Activated CD8-positive, alpha-beta T cell treated with anti-CD3 and anti-CD28 coated beads, Interleukin-2, amount 10 ng/mL, durations not matched to agents 7 days and 5 days (primary cell): ENCODE measurements around the gene EHBP1L1. TPM values are rescaled to one million over a fixed set of nuclear protein-coding genes. Genes with fewer than 3 reads are reported as not detected.

Experiments used
- ATAC-seq: fragments of 150-1000 bp; cut with Tn5 transposase; one replicate; pipeline ENCODE4 v1.10.0; 2021; ENCODE audit warnings: moderate library complexity
- CTCF ChIA-PET: fragments of 350-600 bp; sonication (Branson Sonifier 250); formaldehyde crosslinking; loops from one replicate; lab custom pipeline; 2021; ENCODE audit warnings: antibody characterized with exemption; lab: Charles Lee
- POLR2A ChIA-PET: fragments of 350-600 bp; sonication (Branson Sonifier 250); formaldehyde crosslinking; loops from one replicate; lab custom pipeline; 2021; ENCODE audit warnings: antibody characterized with exemption; lab: Charles Lee
- DNase-seq: peaks from one replicate; pipeline ENCODE4 v3.0.0-alpha.2; 2020
- H3K27ac Mint-ChIP-seq: one replicate; pipeline ENCODE4 v1.8.0; 2021; ENCODE audit warnings: mild to moderate bottlenecking, mixed read lengths
- H3K27me3 Mint-ChIP-seq: one replicate; pipeline ENCODE4 v1.8.0; 2021; ENCODE audit warnings: low read depth, mixed read lengths
- H3K36me3 Mint-ChIP-seq: one replicate; pipeline ENCODE4 v1.8.0; 2021; ENCODE audit warnings: low read depth, mixed read lengths
- H3K4me1 Mint-ChIP-seq: one replicate; pipeline ENCODE4 v1.8.0; 2021; ENCODE audit warnings: low read depth, mixed read lengths
- H3K4me3 Mint-ChIP-seq: one replicate; pipeline ENCODE4 v1.8.0; 2021; ENCODE audit warnings: mild to moderate bottlenecking, mixed read lengths
- H3K9me3 Mint-ChIP-seq: one replicate; pipeline ENCODE4 v1.8.0; 2022; ENCODE audit warnings: mixed read lengths; ENCODE audit not compliant: insufficient read depth
- total RNA-seq, 2 experiments: library from RNA; stranded (reverse); gene quantifications; one replicate each; pipeline ENCODE4 v1.2.3, GENCODE V29; 2021

Gene EHBP1L1
- 10 to 100 TPM; 94.4 to 95.3 TPM for total RNA-seq

GRCh38 chr11:65575568-65576231 is at the start of gene EHBP1L1:
TSS of gene EHBP1L1 (plus strand) at chr11:65576053. CDS start at chr11:65576303, 250 bp downstream.
- Mint-ChIP-seq H3K36me3 (peaks cover 43% of the 10 kb centered on the region), H3K4me1 (peaks cover 62% of the 10 kb centered on the region), H3K27me3 (no peaks in the 10 kb centered on the region), H3K4me3 (peak within 1 kb of the TSS; percentile 91), H3K27ac (peak within 1 kb of the TSS; percentile 89), H3K9me3 (no peaks in the 10 kb centered on the region)
- ATAC-seq (peak; percentile 31), DNase-seq (peak; percentile 79)
- CTCF ChIA-PET, result interaction anchor here (0.8 to 5.2 kb wide), 8 partner anchors 12 to 313 kb away, joined by 3 to 88 read pairs (median 6); partner anchors contain the start of genes KCNK7 and PCNX3
- POLR2A ChIA-PET, result interaction anchor here (0.7 to 2.1 kb wide), 11 partner anchors 10 to 458 kb away, joined by 3 to 9 read pairs (median 4); partner anchors contain the start of genes DPF2 and ZNHIT2

DNA sequence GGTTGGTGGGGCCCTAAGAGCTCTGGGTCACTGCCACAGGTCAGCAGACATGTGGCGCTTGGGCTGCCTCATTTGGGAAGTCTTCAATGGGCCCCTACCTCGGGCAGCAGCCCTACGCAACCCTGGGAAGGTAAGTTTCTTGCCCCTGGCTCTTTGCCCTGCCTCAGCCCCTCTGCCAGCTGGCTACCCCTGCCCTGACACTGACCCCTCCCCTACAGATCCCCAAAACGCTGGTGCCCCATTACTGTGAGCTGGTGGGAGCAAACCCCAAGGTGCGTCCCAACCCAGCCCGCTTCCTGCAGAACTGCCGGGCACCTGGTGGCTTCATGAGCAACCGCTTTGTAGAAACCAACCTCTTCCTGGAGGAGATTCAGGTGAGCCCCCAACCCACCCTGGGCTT is 49.1 kb upstream of the EHBP1L1 start:
- CTCF ChIA-PET, result interaction anchor here (0.6 to 5.9 kb wide), 5 partner anchors 14 to 89 kb away, joined by 3 to 41 read pairs (median 3); partner anchors contain the start of gene PCNX3
- H3K27ac Mint-ChIP-seq, result no peak overlapping the region
- no peaks in the 10 kb centered on the region for H3K9me3 Mint-ChIP-seq

GRCh38 chr11:65528819-65529350 is 47.0 kb upstream of the EHBP1L1 start:
- POLR2A ChIA-PET, result interaction anchor here (0.6 to 1.5 kb wide), 4 partner anchors 8 to 30 kb away, joined by 3 to 6 read pairs (median 4); partner anchors contain the start of genes LTBP3 and MALAT1
- no peak for ATAC-seq
- peaks cover 45% of the 10 kb centered on the region for H3K36me3 Mint-ChIP-seq

More for the DNA sequence above, 49.1 kb upstream of the EHBP1L1 start:
- DNase-seq (no peak), ATAC-seq (no peak)
- Mint-ChIP-seq H3K27me3 (no peaks in the 10 kb centered on the region), H3K4me3 (peak overlapping the region; percentile 83), H3K4me1 (peaks cover 70% of the 10 kb centered on the region), H3K36me3 (peaks cover 37% of the 10 kb centered on the region)
- POLR2A ChIA-PET, result interaction anchor here (0.6 to 2.8 kb wide), 3 partner anchors 10 to 162 kb away, joined by 4 to 25 read pairs (median 12); no protein-coding TSS in a partner anchor

DNA sequence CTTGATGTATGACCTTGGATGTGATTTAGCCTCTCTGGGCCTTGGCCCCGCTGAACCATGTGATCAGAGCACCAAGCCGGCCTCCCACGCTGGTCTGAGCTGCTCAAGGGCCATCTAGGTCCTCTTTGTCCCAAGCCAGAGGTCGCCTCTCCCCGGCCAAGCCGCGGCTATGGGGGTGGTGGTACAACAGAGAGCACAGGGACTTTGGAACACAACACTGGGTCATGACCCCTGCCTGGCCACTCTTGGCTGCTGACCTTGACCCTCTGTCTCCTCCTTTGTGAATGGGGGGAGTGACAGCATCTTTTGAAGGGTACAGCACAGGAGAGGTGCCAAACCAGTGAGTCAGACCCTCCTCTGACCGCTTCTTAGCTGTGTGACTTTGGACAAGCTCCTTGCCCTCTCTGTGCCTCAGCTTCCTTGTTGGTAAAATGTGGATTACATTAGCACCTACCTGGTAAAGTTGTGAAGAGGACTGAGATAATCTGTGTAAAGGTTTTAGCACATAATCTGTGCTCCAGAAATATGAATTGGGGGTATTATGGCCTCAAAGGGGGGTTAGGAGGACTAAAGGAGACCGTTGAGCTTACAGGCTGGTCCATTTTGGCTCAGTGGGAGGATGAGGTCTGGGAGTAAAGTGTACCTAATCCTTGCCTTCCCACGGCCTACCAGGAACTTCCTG is 46.2 kb upstream of the EHBP1L1 start:
- ATAC-seq (no peak), DNase-seq (no peak)
- Mint-ChIP-seq H3K4me3 (no peak overlapping the region), H3K36me3 (peaks cover 44% of the 10 kb centered on the region), H3K4me1 (peaks cover 46% of the 10 kb centered on the region), H3K27me3 (no peaks in the 10 kb centered on the region), H3K9me3 (no peaks in the 10 kb centered on the region), H3K27ac (peak overlapping the region; percentile 84)
- ChIA-PET POLR2A (interaction anchor here (0.6 to 1.5 kb wide), 7 partner anchors 11 to 109 kb away, joined by 3 to 7 read pairs (median 6); partner anchors contain the start of genes LTBP3 and MALAT1), CTCF (interaction anchor here (1.0 to 5.9 kb wide), 6 partner anchors 11 to 102 kb away, joined by 3 to 41 read pairs (median 4); partner anchors contain the start of gene ZNRD2)

More at GRCh38 chr11:65528819-65529350, 47.0 kb upstream of the EHBP1L1 start:
- no peaks in the 10 kb centered on the region for H3K9me3 Mint-ChIP-seq
- H3K27ac Mint-ChIP-seq, result peak overlapping the region; percentile 77
- H3K4me1 Mint-ChIP-seq, result peaks cover 51% of the 10 kb centered on the region
- no peak for DNase-seq
- no peak overlapping the region for H3K4me3 Mint-ChIP-seq
- no peaks in the 10 kb centered on the region for H3K27me3 Mint-ChIP-seq
- CTCF ChIA-PET, result interaction anchor here (1.2 to 5.9 kb wide), 5 partner anchors 12 to 102 kb away, joined by 3 to 41 read pairs (median 4); partner anchors contain the start of gene ZNRD2

DNA sequence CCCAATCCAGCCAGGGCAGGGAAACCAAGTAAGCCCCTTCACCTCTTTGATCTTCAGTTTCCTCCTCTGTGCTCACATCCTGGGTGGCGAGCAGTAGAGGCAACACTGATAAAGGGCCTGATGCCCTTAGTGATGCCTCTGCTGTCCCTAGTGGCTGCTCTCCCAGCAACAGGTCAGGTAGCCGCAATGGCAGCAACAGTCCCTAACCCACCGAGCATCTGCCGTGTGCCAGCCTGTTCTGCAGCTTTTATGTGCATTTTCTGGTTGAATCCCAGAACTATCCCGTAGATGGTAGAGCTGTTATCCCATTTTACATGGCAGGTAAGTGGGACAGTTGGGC is 45.7 kb upstream of the EHBP1L1 start:
- Mint-ChIP-seq H3K4me1 (peaks cover 46% of the 10 kb centered on the region), H3K36me3 (peaks cover 47% of the 10 kb centered on the region), H3K9me3 (no peaks in the 10 kb centered on the region), H3K27ac (peak overlapping the region; percentile 84), H3K4me3 (no peak overlapping the region), H3K27me3 (no peaks in the 10 kb centered on the region)
- DNase-seq (peak; percentile 70), ATAC-seq (peak; percentile 83)
- CTCF ChIA-PET, result interaction anchor here (1.0 to 5.9 kb wide), 6 partner anchors 11 to 113 kb away, joined by 3 to 41 read pairs (median 4); partner anchors contain the start of gene ZNRD2
- POLR2A ChIA-PET, result interaction anchor here (0.9 to 1.5 kb wide), 7 partner anchors 10 to 109 kb away, joined by 3 to 7 read pairs (median 6); partner anchors contain the start of gene MALAT1

DNA sequence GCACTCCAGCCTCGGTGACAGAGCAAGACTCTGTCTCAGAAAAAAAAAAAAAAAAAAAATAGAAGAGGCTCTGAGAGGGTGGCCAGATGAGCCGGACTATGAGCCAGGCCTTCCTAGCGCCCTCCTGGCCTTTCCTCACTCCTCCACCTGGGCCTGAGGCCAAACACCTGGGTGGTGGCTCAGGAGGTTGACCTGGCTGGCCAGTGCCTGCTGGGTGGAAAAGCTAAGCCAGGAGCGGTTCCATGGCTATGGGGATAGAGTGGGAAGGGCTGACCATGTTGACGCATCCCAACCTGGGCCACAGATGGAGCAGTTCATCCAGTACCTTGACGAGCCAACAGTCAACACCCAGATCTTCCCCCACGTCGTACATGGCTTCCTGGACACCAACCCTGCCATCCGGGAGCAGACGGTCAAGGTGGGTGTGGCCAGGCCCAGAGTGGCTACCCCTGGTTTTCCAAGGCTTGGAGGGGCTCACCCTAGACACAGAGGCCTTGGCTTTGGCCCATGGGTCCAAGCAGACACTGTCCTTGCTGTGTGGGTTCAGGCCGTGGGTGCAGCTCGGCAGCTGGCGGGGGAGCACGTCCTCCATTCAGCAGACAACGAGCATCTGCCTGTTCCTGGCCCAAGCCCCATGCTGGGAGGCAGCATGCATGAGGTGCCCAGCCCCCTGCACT is 43.3 kb upstream of the EHBP1L1 start:
- POLR2A ChIA-PET, result no interaction called here

DNA sequence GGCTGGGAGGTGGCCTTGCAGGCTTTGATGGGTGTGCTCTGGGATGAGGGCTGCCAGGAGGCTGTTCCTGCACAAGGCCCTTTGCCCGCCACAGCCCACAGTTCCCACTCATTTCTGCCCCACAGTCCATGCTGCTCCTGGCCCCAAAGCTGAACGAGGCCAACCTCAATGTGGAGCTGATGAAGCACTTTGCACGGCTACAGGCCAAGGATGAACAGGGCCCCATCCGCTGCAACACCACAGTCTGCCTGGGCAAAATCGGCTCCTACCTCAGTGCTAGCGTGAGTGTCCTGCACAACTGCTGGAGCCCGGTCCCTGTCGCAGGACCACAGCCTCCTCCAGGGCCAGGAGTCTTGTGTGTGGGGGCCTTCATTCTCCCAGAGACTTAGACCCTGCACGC is 40.8 kb upstream of the EHBP1L1 start:
- no peak overlapping the region for H3K27ac Mint-ChIP-seq

More for the DNA sequence above, 43.3 kb upstream of the EHBP1L1 start:
- CTCF ChIA-PET, result interaction anchor here (1.7 kb wide), 1 partner anchor 56 kb away, joined by 4 read pairs; no protein-coding TSS in a partner anchor
- H3K4me3 Mint-ChIP-seq, result no peak overlapping the region
- DNase-seq (no peak), ATAC-seq (no peak)
- H3K9me3 Mint-ChIP-seq, result no peaks in the 10 kb centered on the region
- peaks cover 44% of the 10 kb centered on the region for H3K36me3 Mint-ChIP-seq
- H3K27ac Mint-ChIP-seq, result no peak overlapping the region
- no peaks in the 10 kb centered on the region for H3K27me3 Mint-ChIP-seq
- H3K4me1 Mint-ChIP-seq, result peaks cover 28% of the 10 kb centered on the region

DNA sequence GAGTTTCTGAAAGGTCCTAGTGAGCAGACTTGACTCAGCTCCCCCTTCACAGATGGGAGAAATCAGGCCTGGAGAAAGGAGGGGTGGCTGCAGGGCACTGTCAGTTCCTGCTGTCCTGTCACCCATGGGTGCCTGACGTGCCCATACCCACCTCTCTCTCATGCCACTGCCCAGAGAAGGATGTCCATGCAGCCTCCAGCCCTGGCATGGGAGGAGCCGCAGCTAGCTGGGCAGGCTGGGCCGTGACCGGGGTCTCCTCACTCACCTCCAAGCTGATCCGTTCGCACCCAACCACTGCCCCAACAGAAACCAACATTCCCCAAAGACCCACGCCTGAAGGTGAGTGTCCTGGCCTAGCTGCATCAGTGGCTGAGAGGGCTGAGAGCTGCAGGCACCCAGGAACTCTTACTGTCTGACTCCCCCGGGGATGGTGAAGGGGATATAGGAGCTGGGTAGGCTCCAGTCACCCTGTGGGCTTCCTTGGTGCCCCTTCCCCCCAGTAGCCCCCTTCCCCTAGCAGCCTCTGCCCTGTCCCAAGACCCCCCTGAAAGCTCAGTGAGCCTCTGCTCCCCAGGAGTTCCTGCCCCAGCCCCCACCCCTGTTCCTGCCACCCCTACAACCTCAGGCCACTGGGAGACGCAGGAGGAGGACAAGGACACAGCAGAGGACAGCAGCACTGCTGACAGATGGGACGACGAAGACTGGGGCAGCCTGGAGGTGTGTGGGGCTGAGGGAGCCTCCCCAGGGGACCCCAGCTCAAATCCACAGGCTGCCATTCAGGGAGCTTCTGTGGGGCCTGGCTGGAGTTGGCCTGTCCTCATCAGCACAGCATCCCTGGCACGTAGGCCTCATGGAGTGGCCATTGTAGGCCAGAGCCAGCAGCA is 39.2 kb upstream of the EHBP1L1 start:
- peaks cover 12% of the 10 kb centered on the region for H3K4me1 Mint-ChIP-seq
- no peak overlapping the region for H3K27ac Mint-ChIP-seq
- CTCF ChIA-PET, result interaction anchor here (0.6 to 1.4 kb wide), 3 partner anchors 15 to 52 kb away, joined by 3 to 4 read pairs (median 3); no protein-coding TSS in a partner anchor
- H3K27me3 Mint-ChIP-seq, result no peaks in the 10 kb centered on the region
- H3K4me3 Mint-ChIP-seq, result no peak overlapping the region
- H3K9me3 Mint-ChIP-seq, result no peaks in the 10 kb centered on the region
- H3K36me3 Mint-ChIP-seq, result peaks cover 25% of the 10 kb centered on the region
- ATAC-seq, result no peak
- POLR2A ChIA-PET, result interaction anchor here (0.5 to 3.2 kb wide), 4 partner anchors 8 to 36 kb away, joined by 3 to 12 read pairs (median 4); partner anchors contain the start of genes FAM89B and SCYL1
- DNase-seq, result no peak

More for the DNA sequence above, 40.8 kb upstream of the EHBP1L1 start:
- POLR2A ChIA-PET, result no interaction called here
- CTCF ChIA-PET, result interaction anchor here (1.0 kb wide), 1 partner anchor 53 kb away, joined by 3 read pairs; no protein-coding TSS in a partner anchor
- Mint-ChIP-seq H3K4me1 (peaks cover 10% of the 10 kb centered on the region), H3K27me3 (no peaks in the 10 kb centered on the region), H3K4me3 (no peak overlapping the region), H3K36me3 (peaks cover 39% of the 10 kb centered on the region), H3K9me3 (no peaks in the 10 kb centered on the region)
- DNase-seq, result no peak
- ATAC-seq, result no peak

DNA sequence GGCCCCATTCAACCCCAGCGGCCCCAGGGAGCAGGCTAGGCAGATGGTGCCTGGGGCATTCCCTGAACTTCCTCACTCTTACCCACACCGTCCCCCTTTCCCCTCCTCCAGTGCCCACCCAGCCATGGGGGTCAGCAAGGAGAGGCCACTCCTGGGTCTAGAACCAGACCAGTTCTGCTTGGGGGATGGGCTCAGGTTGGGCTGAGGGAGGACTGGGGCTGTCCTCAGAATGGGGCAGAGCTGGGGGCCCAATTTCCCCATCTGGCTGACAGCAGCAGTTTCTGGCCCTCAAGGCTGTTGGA is 38.6 kb upstream of the EHBP1L1 start:
- no peaks in the 10 kb centered on the region for H3K27me3 Mint-ChIP-seq
- ChIA-PET POLR2A (interaction anchor here (0.5 to 3.2 kb wide), 3 partner anchors 12 to 158 kb away, joined by 3 to 12 read pairs (median 4); partner anchors contain the start of genes FAM89B and SCYL1), CTCF (interaction anchor here (0.6 to 1.4 kb wide), 4 partner anchors 15 to 57 kb away, joined by 3 to 4 read pairs (median 3); no protein-coding TSS in a partner anchor)
- no peak for ATAC-seq
- peaks cover 22% of the 10 kb centered on the region for H3K36me3 Mint-ChIP-seq
- no peaks in the 10 kb centered on the region for H3K9me3 Mint-ChIP-seq
- H3K4me1 Mint-ChIP-seq, result peaks cover 17% of the 10 kb centered on the region
- DNase-seq, result no peak
- H3K4me3 Mint-ChIP-seq, result no peak overlapping the region
- no peak overlapping the region for H3K27ac Mint-ChIP-seq
